GM19043 (cell line): ENCODE results near the gene RAP1A.
"Not testable (repeated sequence)": the region's sequence is repeated elsewhere in the genome, so short reads cannot be mapped to it uniquely, and the experiment has no call there.

ENCODE experiments used
- ATAC-seq: cut with Tn5 transposase; IDR thresholded peaks from one replicate; pipeline ENCODE4 v1.9.1; 2021; ENCODE audit warnings: low read depth; ENCODE audit not compliant: unreplicated experiment

RAP1A gene

GRCh38 chr1:111660204-111661150 lies 40.9 kb downstream of the RAP1A start:
- ATAC-seq = no peak

- ATAC-seq = no peak
Observed at GRCh38 chr1:111664652-111665051, 45.1 kb downstream of the RAP1A start.

DNA sequence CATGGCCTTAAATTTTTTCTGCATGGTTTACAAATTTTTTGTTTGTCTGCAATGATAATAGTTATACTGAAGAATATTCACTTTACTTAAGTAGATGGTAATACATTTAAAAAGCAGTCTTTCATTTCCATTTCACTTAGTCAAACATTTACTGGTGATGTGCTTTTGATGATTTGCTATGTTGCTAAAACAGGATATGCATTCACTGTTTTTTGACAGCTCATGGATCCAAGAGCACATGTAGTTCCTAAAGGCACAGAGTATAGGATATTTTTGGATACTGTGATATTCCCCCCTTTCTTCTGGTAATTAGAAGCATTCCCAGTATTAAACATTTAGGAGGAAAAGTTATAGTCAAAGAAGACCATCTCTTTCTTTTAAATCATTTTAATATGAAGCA lies 45.9 kb downstream of the RAP1A start:
- no peak for ATAC-seq

DNA sequence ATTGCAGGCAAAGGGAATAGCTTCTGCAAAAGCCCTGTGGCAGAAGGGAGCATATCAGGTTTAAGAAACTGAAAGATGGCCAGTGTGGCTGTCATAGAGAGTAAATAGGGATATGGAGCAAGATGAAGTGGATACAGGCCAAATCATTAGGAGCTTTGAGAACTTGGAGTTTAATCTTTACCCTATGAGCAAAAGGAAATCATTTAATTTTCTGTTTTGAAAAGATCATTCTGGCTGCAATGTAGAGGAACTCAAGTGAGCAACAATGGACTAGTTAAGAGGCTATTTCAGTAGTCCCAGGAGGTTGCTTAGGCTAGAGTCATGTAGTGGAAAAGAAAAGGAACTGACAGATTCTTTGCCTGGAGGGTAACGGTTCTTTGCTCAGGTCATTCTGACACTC lies 47.2 kb downstream of the RAP1A start:
- ATAC-seq = no peak

GRCh38 chr1:111669268-111669667 lies 49.7 kb downstream of the RAP1A start:
- ATAC-seq = no peak

DNA sequence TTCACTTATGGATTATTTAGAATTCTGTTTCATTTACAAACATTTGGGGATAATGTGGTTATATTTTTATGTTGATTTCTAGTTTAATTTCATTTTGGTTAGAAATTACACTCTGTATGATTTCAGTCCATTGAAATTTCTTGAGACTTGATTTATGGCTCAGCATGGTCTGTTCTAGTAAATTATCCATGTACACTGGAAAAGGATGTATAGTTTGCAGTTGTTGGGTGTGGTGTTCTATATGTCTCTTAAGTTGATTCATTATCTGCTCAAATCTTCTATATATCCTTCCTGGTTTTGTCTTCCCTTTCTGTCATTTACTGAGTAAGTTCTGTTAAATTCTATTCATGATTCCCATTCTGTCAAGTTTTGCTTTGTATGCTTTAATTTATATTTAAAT lies 52.3 kb downstream of the RAP1A start:
- ATAC-seq = no peak

DNA sequence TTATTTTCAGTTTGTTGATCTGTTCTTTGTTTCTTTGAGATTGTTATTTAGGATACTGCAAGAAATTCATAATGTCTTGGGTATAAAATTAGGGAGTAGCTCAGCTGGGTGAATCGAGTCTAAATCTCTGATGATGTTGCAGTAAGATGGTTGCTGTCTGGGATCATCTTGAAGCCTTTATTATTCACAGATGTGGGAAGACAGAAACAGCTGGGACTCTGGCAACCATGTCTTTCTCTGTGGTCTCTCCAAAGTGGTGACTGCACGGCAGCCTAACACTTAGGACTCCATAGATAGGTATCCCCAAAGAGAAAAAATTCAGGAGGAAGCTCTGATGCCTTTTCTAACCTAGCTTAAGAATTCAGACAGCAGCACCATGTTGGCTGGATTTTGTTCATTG lies 52.7 kb downstream of the RAP1A start:
- ATAC-seq = no peak

DNA sequence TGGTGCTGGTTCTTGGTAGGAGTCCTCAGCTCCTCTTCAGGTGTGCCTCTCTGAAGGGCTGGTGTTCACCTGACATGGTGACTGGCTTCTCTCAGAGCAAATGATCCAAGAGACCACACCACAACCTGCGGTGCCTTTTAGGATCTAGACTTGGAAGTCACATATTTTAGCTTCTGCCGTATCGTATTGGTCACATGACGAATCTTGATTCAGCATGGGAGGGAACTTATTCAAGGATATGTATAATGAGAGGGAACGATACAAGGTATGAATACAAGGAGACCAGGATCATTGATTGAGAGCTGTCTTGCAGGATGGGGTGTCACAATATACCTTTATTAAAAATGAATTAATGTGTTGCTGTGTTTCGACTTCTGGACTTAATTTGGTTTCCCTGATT lies 58.0 kb downstream of the RAP1A start:
- no peak for ATAC-seq

GRCh38 chr1:111679541-111679940 lies 60.0 kb downstream of the RAP1A start:
- ATAC-seq = no peak

DNA sequence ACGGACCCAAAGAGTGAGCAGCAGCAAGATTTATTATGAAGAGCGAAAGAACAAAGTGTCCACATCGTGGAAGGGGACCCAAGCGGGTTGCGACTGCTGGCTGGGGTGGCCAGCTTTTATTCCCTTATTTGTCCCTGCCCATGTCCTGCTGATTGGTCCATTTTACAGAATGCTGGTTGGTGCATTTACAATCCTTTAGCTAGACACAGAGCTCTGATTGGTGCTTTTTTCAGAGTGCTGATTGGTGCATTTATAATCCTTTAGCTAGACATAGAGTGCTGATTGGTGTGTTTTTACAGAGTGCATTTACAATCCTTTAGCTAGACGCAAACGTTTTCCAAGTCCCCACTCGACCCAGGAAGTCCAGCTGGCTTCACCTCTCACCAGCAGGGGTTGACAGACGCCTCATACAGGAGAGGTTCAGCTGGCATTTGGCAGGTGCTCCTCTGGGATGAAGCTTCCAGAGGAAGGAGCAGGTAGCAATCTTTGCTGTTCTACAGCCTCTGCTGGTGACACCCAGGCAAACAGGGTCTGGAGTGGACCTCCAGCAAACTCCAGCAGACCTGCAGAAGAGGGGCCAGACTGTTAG lies 60.7 kb downstream of the RAP1A start:
- not testable (repeated sequence) for ATAC-seq

- ATAC-seq = not testable (repeated sequence)
Observed at GRCh38 chr1:111685293-111686153, 65.9 kb downstream of the RAP1A start.

GRCh38 chr1:111690306-111690617 lies 70.7 kb downstream of the RAP1A start:
- no peak for ATAC-seq

GRCh38 chr1:111691886-111692285 lies 72.3 kb downstream of the RAP1A start:
- no peak for ATAC-seq

DNA sequence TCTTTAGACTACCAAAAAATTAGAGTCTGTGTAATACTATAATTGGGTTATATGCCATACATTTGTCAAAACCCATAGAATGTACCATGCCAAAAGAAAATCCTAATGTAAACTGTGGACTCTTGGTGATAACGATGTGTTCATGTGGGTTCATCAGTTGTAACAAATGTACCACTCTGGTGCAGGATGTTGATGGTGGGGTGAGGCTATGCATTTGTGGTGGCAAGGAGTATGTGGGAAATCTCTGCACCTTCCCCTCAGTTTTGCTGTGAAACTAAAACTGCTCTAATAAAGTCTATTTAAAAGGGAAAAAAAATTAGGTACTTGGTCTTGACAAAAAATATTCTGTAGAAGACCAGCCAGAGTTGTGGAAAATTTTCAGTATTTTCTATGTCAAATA lies 76.2 kb downstream of the RAP1A start:
- ATAC-seq = no peak

GRCh38 chr1:111696330-111696729 lies 76.7 kb downstream of the RAP1A start:
- ATAC-seq = no peak

GRCh38 chr1:111699268-111699667 lies 79.7 kb downstream of the RAP1A start:
- ATAC-seq = no peak

DNA sequence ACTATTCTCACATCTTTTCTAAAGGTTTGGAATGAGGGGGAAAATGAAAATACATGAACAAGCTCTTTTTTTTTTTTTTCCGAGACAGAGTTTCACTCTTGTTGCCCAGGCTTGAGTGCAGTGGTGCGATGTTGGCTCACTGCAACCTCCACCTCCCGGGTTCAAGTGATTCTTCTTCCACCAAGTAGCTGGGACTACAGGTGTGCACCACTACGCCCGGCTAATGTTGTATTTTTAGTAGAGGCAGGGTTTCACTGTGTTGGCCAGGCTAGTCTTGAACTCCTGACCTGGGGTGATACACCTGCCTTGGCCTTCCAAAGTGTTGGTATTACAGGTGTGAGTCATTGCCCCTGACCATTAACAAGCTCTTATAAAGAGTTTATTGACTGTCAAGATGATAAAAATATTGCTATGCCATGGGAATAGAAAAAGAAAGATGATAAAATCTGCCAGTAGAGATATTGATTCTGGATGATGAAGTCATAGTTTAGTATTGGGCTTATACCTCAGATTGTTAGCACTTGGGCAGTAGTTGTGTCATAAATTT lies 83.0 kb downstream of the RAP1A start:
- ATAC-seq = no peak

DNA sequence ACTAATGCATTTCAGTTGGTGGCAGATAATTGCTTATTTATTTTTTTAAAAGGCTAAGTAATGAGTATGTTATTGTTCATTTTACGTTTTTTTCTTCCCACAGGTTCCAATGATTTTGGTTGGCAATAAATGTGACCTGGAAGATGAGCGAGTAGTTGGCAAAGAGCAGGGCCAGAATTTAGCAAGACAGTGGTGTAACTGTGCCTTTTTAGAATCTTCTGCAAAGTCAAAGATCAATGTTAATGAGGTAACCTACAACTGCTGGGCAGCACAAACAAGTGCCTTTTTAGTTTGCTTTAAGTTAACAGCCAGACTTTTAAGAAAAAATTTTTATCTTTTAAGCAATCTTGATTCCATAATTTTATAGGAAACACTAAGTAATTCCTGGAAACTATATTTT lies 84.7 kb downstream of the RAP1A start:
- ATAC-seq = no peak

DNA sequence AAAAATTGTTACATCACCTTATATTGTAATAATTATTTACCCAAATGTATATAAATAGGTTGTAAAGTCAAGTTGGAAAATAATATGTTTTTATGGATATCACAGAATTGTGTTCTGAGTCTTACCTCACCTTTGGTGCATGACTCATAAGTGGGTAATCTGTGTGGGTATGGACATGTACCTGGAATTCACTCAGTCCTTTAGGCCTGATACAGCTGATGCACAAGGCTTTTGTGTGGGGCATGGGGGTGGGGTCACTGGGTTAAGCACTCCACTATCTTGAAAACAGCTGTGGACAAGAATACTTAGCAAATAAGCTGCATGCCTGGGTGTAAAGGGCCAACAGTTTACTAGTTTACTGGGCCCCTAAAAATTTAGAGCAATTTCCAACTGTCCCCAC lies 85.2 kb downstream of the RAP1A start:
- ATAC-seq = no peak

DNA sequence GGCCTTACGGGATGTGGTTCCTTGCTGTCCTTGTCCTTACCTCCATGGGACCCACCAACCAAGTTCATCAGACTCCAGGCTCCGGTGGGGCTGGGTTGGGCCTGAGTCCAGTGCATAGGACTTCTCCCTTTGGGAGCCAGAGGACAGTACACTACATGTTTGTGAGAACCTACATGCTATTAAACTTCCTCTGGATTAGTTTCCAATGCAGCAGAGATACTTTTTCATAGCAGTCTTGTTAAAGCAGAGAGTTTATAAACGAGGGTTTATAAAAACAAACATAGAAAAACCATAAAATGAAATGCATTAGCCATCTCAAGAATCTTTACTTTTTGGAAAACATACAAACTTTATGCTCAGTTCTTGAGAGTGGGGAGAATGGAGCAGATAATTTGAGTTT lies 86.3 kb downstream of the RAP1A start:
- no peak for ATAC-seq

DNA sequence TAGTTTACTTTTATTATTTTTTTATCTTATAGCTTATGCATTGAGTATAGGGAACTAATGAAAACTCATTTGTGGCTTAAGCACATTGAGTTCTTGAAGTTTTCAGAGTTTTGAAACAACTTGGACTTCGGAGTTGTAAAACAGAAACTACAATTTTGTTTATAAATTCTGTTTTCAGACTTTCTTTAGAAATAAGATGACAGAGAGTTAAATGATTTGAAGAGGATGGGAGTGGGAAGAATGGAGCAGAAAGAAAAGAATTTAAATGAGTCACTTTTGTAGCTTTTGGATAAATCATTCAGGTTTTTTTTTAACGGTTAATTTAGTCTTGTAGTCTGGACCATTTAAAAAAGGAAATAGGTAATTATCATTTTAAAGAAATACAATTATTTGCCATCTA lies 87.3 kb downstream of the RAP1A start:
- ATAC-seq = no peak
